HepG2 (cell line): Measurements from ENCODE around the gene CELF2. TPM values are rescaled to one million over a fixed set of nuclear protein-coding genes. Genes with fewer than 3 reads are reported as not detected.

ENCODE experiments used
- ATAC-seq: fragments of 200-7000 bp; cut with Tn5 transposase; 3 replicates; pipeline ENCODE4 v1.9.1; 2020; ENCODE audit warnings: mild to moderate bottlenecking, moderate library complexity
- BruUV-seq: library from RNA; stranded (reverse); fragments of 400-500 nt; replicated peaks from 2 replicates; lab custom pipeline; 2021; lab: Mats Ljungman, UMichigan
- CTCF ChIA-PET: fragments of 300-600 bp; formaldehyde crosslinking; extraction: SDS; loops from one replicate; lab custom pipeline; 2021; ENCODE audit warnings: low total read pairs, inconsistent platforms, low intra/inter-chr PET ratio; lab: Yijun Ruan, JAX
- POLR2A ChIA-PET: fragments of 350-600 bp; sonication (Branson Sonifier 250); formaldehyde crosslinking; loops from one replicate; lab custom pipeline; 2020; ENCODE audit warnings: antibody characterized with exemption, inconsistent platforms; lab: Yijun Ruan, JAX
- DNase-seq: peaks from one replicate; pipeline ENCODE4 v3.0.0-alpha.2; 2015; ENCODE audit warnings: low spot score
- FAIRE-seq: peaks from 3 replicates; lab custom pipeline; 2011; peaks lifted over from hg19 to GRCh38; lab: Jason Lieb, UNC
- H2AFZ ChIP-seq: one replicate; pipeline ENCODE4 v1.6.1; 2011; ENCODE audit warnings: low read length, inconsistent platforms
- H3K27ac ChIP-seq: fragments of 300-600 bp; 3 replicates; pipeline ENCODE4 v1.8.0; 2011; ENCODE audit warnings: mixed run types, mild to moderate bottlenecking, mixed read lengths, low read length, inconsistent platforms; ENCODE audit not compliant: insufficient read depth; ENCODE audit errors: extremely low read length
- H3K27me3 ChIP-seq, 2 experiments: fragments of 200-600 bp in 1 of 2; 2 replicates in 1 of 2; 3 replicates in 1 of 2; pipeline versions ENCODE4 v1.6.0 to v1.8.0; 2011; ENCODE audit warnings: low read length in 2 of 2, mild to moderate bottlenecking in 2 of 2, moderate library complexity in 2 of 2, inconsistent platforms in 1 of 2; ENCODE audit not compliant: insufficient read depth in 2 of 2, control insufficient read depth in 1 of 2
- H3K36me3 ChIP-seq, 2 experiments: fragments of 200-600 bp in 1 of 2; replicated peaks in 1 of 2; 2 replicates in 1 of 2; 3 replicates in 1 of 2; pipeline versions ENCODE4 v1.5.1 to v1.8.0; 2011; ENCODE audit warnings: low read length in 2 of 2, inconsistent platforms in 1 of 2; ENCODE audit not compliant: insufficient read depth in 2 of 2, control insufficient read depth in 1 of 2
- H3K4me1 ChIP-seq: 2 replicates; pipeline ENCODE4 v1.5.1; 2012; ENCODE audit warnings: low read length, inconsistent platforms; ENCODE audit not compliant: insufficient read depth
- H3K4me2 ChIP-seq: 2 replicates; pipeline ENCODE4 v1.6.0; 2011; ENCODE audit warnings: low read depth, low read length, inconsistent platforms
- H3K4me3 ChIP-seq, 3 experiments: fragments of 200-600 bp in 1 of 3; sonication (generic), shearing (Covaris generic) in 1 of 3; replicated peaks in 1 of 3; 2 replicates each; pipeline ENCODE4 v1.5.1; 2011 to 2016; ENCODE audit warnings: low read length in 3 of 3, inconsistent platforms in 2 of 3, low read depth in 2 of 3, mild to moderate bottlenecking in 2 of 3, control low read depth in 1 of 3, mixed read lengths in 1 of 3; ENCODE audit not compliant: insufficient read depth in 1 of 3
- H3K79me2 ChIP-seq: one replicate; pipeline ENCODE4 v1.6.1; 2011; ENCODE audit warnings: low read length, inconsistent platforms; ENCODE audit not compliant: insufficient read depth
- H3K9ac ChIP-seq: 2 replicates; pipeline ENCODE4 v1.6.0; 2011; ENCODE audit warnings: mild to moderate bottlenecking, low read depth, low read length, inconsistent platforms; ENCODE audit not compliant: insufficient read depth
- H3K9me3 ChIP-seq: 2 replicates; pipeline ENCODE4 v1.5.1; 2012; ENCODE audit warnings: mild to moderate bottlenecking, low read length
- H4K20me1 ChIP-seq: 2 replicates; pipeline ENCODE4 v1.6.0; 2011; ENCODE audit warnings: inconsistent platforms, mild to moderate bottlenecking, low read length, moderate library complexity; ENCODE audit not compliant: insufficient read depth
- CHD2 ChIP-seq: IDR thresholded peaks from 2 replicates; pipeline ENCODE4 v1.6.1; 2011; ENCODE audit warnings: low read depth, low read length, improper control_type of control experiment
- ELF1 ChIP-seq: sonication (generic); formaldehyde crosslinking; IDR thresholded peaks from 2 replicates; pipeline ENCODE4 v1.4.0; 2020; ENCODE audit warnings: missing genetic modification reagents
- GATAD1 ChIP-seq: IDR thresholded peaks from 2 replicates; pipeline ENCODE4 v1.6.1; 2016; ENCODE audit warnings: missing genetic modification reagents, missing compliant biosample characterization
- GTF3A ChIP-seq: sonication (generic); formaldehyde crosslinking; conservative IDR thresholded peaks from 2 replicates; pipeline ENCODE4 v1.4.0; 2020; ENCODE audit warnings: mild to moderate bottlenecking, missing genetic modification reagents
- KDM2A ChIP-seq: sonication (generic); formaldehyde crosslinking; IDR thresholded peaks from 2 replicates; pipeline ENCODE4 v1.4.0; 2020; ENCODE audit warnings: low read depth, missing genetic modification reagents, borderline replicate concordance
- NR2F6 ChIP-seq, 2 experiments: IDR thresholded peaks; 2 replicates each; pipeline ENCODE4 v1.6.1; 2016; ENCODE audit warnings: antibody characterized with exemption in 1 of 2, mild to moderate bottlenecking in 1 of 2
- SCMH1 ChIP-seq: sonication (generic); formaldehyde crosslinking; IDR thresholded peaks from 2 replicates; pipeline ENCODE4 v1.9.0; 2021; ENCODE audit warnings: missing genetic modification reagents, mild to moderate bottlenecking, borderline replicate concordance
- ZBTB3 ChIP-seq: sonication (generic); formaldehyde crosslinking; IDR thresholded peaks from 2 replicates; pipeline ENCODE4 v1.4.0; 2020; ENCODE audit warnings: low read depth, mild to moderate bottlenecking, moderate library complexity, missing genetic modification reagents, borderline replicate concordance
- ZBTB37 ChIP-seq: sonication (generic); formaldehyde crosslinking; IDR thresholded peaks from 2 replicates; pipeline ENCODE4 v1.4.0; 2020; ENCODE audit warnings: mild to moderate bottlenecking, missing genetic modification reagents
- ZNF552 ChIP-seq: sonication (generic); formaldehyde crosslinking; IDR thresholded peaks from 2 replicates; pipeline ENCODE4 v1.9.0; 2022; ENCODE audit warnings: missing genetic modification reagents, mild to moderate bottlenecking, borderline replicate concordance
- ZNF781 ChIP-seq: sonication (generic); formaldehyde crosslinking; IDR thresholded peaks from 2 replicates; pipeline ENCODE4 v1.5.1; 2020; ENCODE audit warnings: borderline replicate concordance, mild to moderate bottlenecking, missing genetic modification reagents; ENCODE audit errors: not compliant biosample characterization
- ZSCAN5A ChIP-seq: sonication (generic); formaldehyde crosslinking; IDR thresholded peaks from 2 replicates; pipeline ENCODE4 v1.8.0; 2022; ENCODE audit warnings: mild to moderate bottlenecking, missing genetic modification reagents, borderline replicate concordance
- whole genome bisulfite sequencing: methylation state at CpG from one replicate; pipeline ENCODE4 v1.1.6; 2017; ENCODE audit warnings: low lambda C conversion rate; 5-methylcytosine and 5-hydroxymethylcytosine counted together
- in situ Hi-C: cut with HindIII; loops from 2 replicates; pipeline ENCODE4 v1.10.0; 2017; ENCODE audit warnings: low pct_unique_long_range_greater_than_20kb; ENCODE audit not compliant: extremely low pct_ligation_motif_present
- intact Hi-C: fragments of 100-400 bp; cut with micrococcal nuclease; formaldehyde crosslinking; loops from one replicate; pipeline ENCODE4 v1.10.0; 2022; ENCODE audit not compliant: unreplicated experiment
- polyA plus RNA-seq, 8 experiments: library from polyadenylated mRNA; depleted of rRNA in 3 of 8; stranded (reverse) in 7 of 8; unstranded in 1 of 8; fragments of >200 nt; fragmentation: Illumina TruSeq in 4 of 8; extraction: Trizol in 4 of 8; gene quantifications; 2 replicates each; pipeline versions ENCODE4 v1.2.1 to v1.2.3, GENCODE V29; 2011 to 2016; ENCODE audit warnings: low read depth in 4 of 8, missing spikeins in 1 of 8, mixed read lengths in 1 of 8; ENCODE audit not compliant: insufficient read depth in 1 of 8
- total RNA-seq, 5 experiments: library from RNA; depleted of rRNA; stranded (reverse); fragments of >200 nt; fragmentation: Illumina TruSeq; extraction: Trizol; gene quantifications; 2 replicates each; pipeline ENCODE4 v1.2.3, GENCODE V29; 2016; ENCODE audit warnings: low read depth in 1 of 5

CELF2 gene
- total and polyA plus RNA-seq, 2 of the 13 experiments (the other 11 are each of a cell fraction or from before 2014, with no cell fraction given) = not detected

DNA sequence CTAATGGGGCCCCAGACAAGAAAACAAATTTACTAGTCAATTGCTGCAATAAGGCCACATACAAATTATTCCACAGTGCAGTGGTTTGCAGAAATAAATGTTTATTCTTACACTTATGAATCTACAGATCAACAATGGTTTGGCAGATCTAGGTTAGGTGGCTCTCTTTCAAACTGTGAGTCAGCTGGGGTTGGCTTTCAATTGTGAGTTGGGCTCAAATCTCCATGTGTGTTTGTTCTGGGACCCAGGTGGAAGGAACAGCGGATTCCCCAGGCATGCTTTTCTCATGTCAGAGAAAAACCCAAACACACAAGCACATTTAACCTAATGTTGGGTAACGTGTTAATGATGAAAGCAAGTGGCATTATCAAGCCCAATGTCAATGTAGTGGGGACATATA lies 25.6 kb upstream of the CELF2 start:
- H4K20me1 ChIP-seq = no peaks in the 10 kb centered on the region
- H3K4me1 ChIP-seq = no peaks in the 10 kb centered on the region
- intact Hi-C loops = no loop called here
- in situ Hi-C loops = no loop called here
- WGBS = 10% methylated on average over 2 of the region's 2 CpGs
- BruUV-seq = no TSS peak
- no peak overlapping the region for H3K9ac ChIP-seq
- no peaks in the 10 kb centered on the region for H3K9me3 ChIP-seq
- H3K79me2 ChIP-seq = no peaks in the 10 kb centered on the region
- no peaks in the 10 kb centered on the region for H3K36me3 ChIP-seq
- H3K27ac ChIP-seq = no peak overlapping the region
- POLR2A ChIA-PET = no interaction called here
- H3K27me3 ChIP-seq = no peaks in the 10 kb centered on the region
- no peak overlapping the region for H2AFZ ChIP-seq
- TF ChIP-seq ZNF781 (CRISPR knock-in tag) = no peak
- TF ChIP-seq ZBTB37 (CRISPR knock-in tag) = no peak
- TF ChIP-seq CHD2 = no peak
- no peak for TF ChIP-seq ZSCAN5A (CRISPR knock-in tag)
- no peak for TF ChIP-seq GATAD1 (CRISPR knock-in tag)
- no peak for TF ChIP-seq KDM2A
- no peak for TF ChIP-seq GTF3A (CRISPR knock-in tag)
- TF ChIP-seq ZBTB3 (CRISPR knock-in tag) = no peak
- no peak for TF ChIP-seq SCMH1 (CRISPR knock-in tag)
- TF ChIP-seq ZNF552 (CRISPR knock-in tag) = no peak
- no peak for TF ChIP-seq NR2F6 (IDR thresholded peaks at IDR 0.05)
- TF ChIP-seq NR2F6 (CRISPR knock-in tag; IDR thresholded peaks at IDR 0.05) = no peak
- TF ChIP-seq ELF1 = no peak
- H3K4me3 ChIP-seq = no peak overlapping the region
- ATAC-seq = no peak
- no peak overlapping the region for H3K4me2 ChIP-seq
- CTCF ChIA-PET = no interaction called here
- FAIRE-seq = no peak
- no peak for DNase-seq
